ENCODE measurements around the gene FARSA. TPM values are rescaled to one million over a fixed set of nuclear protein-coding genes. Genes with fewer than 3 reads are reported as not detected.

Gene FARSA
- total RNA-seq, 1 donor, result 47.8 TPM

- TF ChIP-seq CTCF (IDR thresholded peaks at IDR 0.05; ENCODE audit: extremely low read depth, low read depth, low read length), result no peak
- Histone ChIP-seq H3K9me3 (ENCODE audit: low read depth, low read length) (no peaks in the 10 kb centered on the region), H4K20me1 (ENCODE audit: insufficient read depth, low read length) (no peaks in the 10 kb centered on the region), H3K4me1 (ENCODE audit: insufficient read depth, low read length) (no peaks in the 10 kb centered on the region), H2AFZ (ENCODE audit: low read length) (no peak overlapping the region), H3K27me3 (ENCODE audit: insufficient read depth, low read length) (no peaks in the 10 kb centered on the region), H3K36me3 (ENCODE audit: insufficient read depth, low read length) (no peaks in the 10 kb centered on the region), H3K4me3 (ENCODE audit: insufficient read depth, low read length) (no peak overlapping the region), H3K4me2 (ENCODE audit: insufficient read depth, low read length) (no peak overlapping the region), H3K79me2 (ENCODE audit: insufficient read depth, low read length) (no peaks in the 10 kb centered on the region), H3K27ac (ENCODE audit: low read depth, low read length) (no peak overlapping the region)
- DNase-seq (ENCODE audit: insufficient read length, low spot score, missing footprints), result peak; percentile 56
These were observed 41.8 kb upstream of the FARSA start for GRCh38 chr19:12975221-12975741.

- Histone ChIP-seq H3K4me1 (ENCODE audit: insufficient read depth, low read length) (peaks cover 4% of the 10 kb centered on the region), H3K27ac (ENCODE audit: low read depth, low read length) (no peak overlapping the region), H3K4me3 (ENCODE audit: insufficient read depth, low read length) (no peak overlapping the region), H3K9me3 (ENCODE audit: low read depth, low read length) (no peaks in the 10 kb centered on the region), H3K27me3 (ENCODE audit: insufficient read depth, low read length) (no peaks in the 10 kb centered on the region), H4K20me1 (ENCODE audit: insufficient read depth, low read length) (no peaks in the 10 kb centered on the region), H3K4me2 (ENCODE audit: insufficient read depth, low read length) (no peak overlapping the region), H3K79me2 (ENCODE audit: insufficient read depth, low read length) (no peaks in the 10 kb centered on the region), H2AFZ (ENCODE audit: low read length) (no peak overlapping the region), H3K36me3 (ENCODE audit: insufficient read depth, low read length) (no peaks in the 10 kb centered on the region)
- peak; percentile 85 for DNase-seq (ENCODE audit: insufficient read length, low spot score, missing footprints)
- TF ChIP-seq CTCF (IDR thresholded peaks at IDR 0.05; ENCODE audit: extremely low read depth, low read depth, low read length), result no peak
These were observed 41.0 kb upstream of the FARSA start for GRCh38 chr19:12974301-12975220.

- no peak overlapping the region for H3K4me2 ChIP-seq (ENCODE audit: insufficient read depth, low read length)
- H3K79me2 ChIP-seq (ENCODE audit: insufficient read depth, low read length), result no peaks in the 10 kb centered on the region
- DNase-seq (ENCODE audit: insufficient read length, low spot score, missing footprints), result peak; percentile 55
- H3K27me3 ChIP-seq (ENCODE audit: insufficient read depth, low read length), result no peaks in the 10 kb centered on the region
- no peak overlapping the region for H3K27ac ChIP-seq (ENCODE audit: low read depth, low read length)
- no peaks in the 10 kb centered on the region for H4K20me1 ChIP-seq (ENCODE audit: insufficient read depth, low read length)
- no peaks in the 10 kb centered on the region for H3K9me3 ChIP-seq (ENCODE audit: low read depth, low read length)
- peaks cover 8% of the 10 kb centered on the region for H3K4me1 ChIP-seq (ENCODE audit: insufficient read depth, low read length)
- H2AFZ ChIP-seq (ENCODE audit: low read length), result no peak overlapping the region
- no peaks in the 10 kb centered on the region for H3K36me3 ChIP-seq (ENCODE audit: insufficient read depth, low read length)
- TF ChIP-seq CTCF (IDR thresholded peaks at IDR 0.05; ENCODE audit: extremely low read depth, low read depth, low read length), result no peak
- no peak overlapping the region for H3K4me3 ChIP-seq (ENCODE audit: insufficient read depth, low read length)
These were observed 39.7 kb upstream of the FARSA start for GRCh38 chr19:12973236-12973635.

- peaks cover 12% of the 10 kb centered on the region for H3K4me1 ChIP-seq (ENCODE audit: insufficient read depth, low read length)
- DNase-seq (ENCODE audit: insufficient read length, low spot score, missing footprints), result peak; percentile 79
- no peak overlapping the region for H2AFZ ChIP-seq (ENCODE audit: low read length)
- no peak overlapping the region for H3K27ac ChIP-seq (ENCODE audit: low read depth, low read length)
- no peaks in the 10 kb centered on the region for H3K36me3 ChIP-seq (ENCODE audit: insufficient read depth, low read length)
- no peaks in the 10 kb centered on the region for H3K9me3 ChIP-seq (ENCODE audit: low read depth, low read length)
- no peak overlapping the region for H3K4me2 ChIP-seq (ENCODE audit: insufficient read depth, low read length)
- no peaks in the 10 kb centered on the region for H3K79me2 ChIP-seq (ENCODE audit: insufficient read depth, low read length)
- H4K20me1 ChIP-seq (ENCODE audit: insufficient read depth, low read length), result no peaks in the 10 kb centered on the region
- H3K27me3 ChIP-seq (ENCODE audit: insufficient read depth, low read length), result no peaks in the 10 kb centered on the region
- no peak for TF ChIP-seq CTCF (IDR thresholded peaks at IDR 0.05; ENCODE audit: extremely low read depth, low read depth, low read length)
- no peak overlapping the region for H3K4me3 ChIP-seq (ENCODE audit: insufficient read depth, low read length)
These were observed 36.7 kb upstream of the FARSA start for GRCh38 chr19:12970070-12970820.

Data from osteoblast (primary cell).